Brain microvascular endothelial cell (primary cell): Measurements from ENCODE around the gene SPSB4.

ENCODE experiments used
- DNase-seq: peaks from one replicate; pipeline ENCODE4 v3.0.0-alpha.2; 2020
- H3K27ac ChIP-seq: fragments of 250-450 bp; sonication (Bioruptor Pico); 2 replicates; pipeline ENCODE4 v1.5.1; 2020; ENCODE audit warnings: mild to moderate bottlenecking, moderate library complexity
- H3K27me3 ChIP-seq: fragments of 250-450 bp; sonication (Bioruptor Pico); replicated peaks from 2 replicates; pipeline ENCODE4 v1.5.1; 2020; ENCODE audit warnings: mild to moderate bottlenecking
- H3K36me3 ChIP-seq: fragments of 250-450 bp; sonication (Bioruptor Pico); replicated peaks from 2 replicates; pipeline ENCODE4 v1.5.1; 2020; ENCODE audit warnings: mild to moderate bottlenecking
- H3K4me3 ChIP-seq: 2 replicates; pipeline ENCODE4 v1.5.1; 2011; ENCODE audit warnings: low read depth, mild to moderate bottlenecking, control low read depth, low read length, moderate library complexity
- CTCF ChIP-seq: IDR thresholded peaks from 2 replicates; pipeline ENCODE4 v1.5.1; 2011; ENCODE audit warnings: low read depth, mild to moderate bottlenecking, moderate library complexity, low read length, control low read depth, inconsistent platforms; ENCODE audit errors: missing control alignments
- in situ Hi-C: cut with HindIII; loops from 2 replicates; pipeline ENCODE4 v1.10.0; 2017; ENCODE audit warnings: low sequenced_read_pairs, low pct_ligation_motif_present

Gene SPSB4

GRCh38 chr3:141050576-141051442 lies at the start of gene SPSB4:
TSS of gene SPSB4 (plus strand) at chr3:141051347. CDS start at chr3:141066105, 14,758 bp downstream.
- TF ChIP-seq CTCF = peak; percentile 15
- in situ Hi-C loops = no loop called here
- H3K4me3 ChIP-seq = peak within 1 kb of the TSS; percentile 43

DNA sequence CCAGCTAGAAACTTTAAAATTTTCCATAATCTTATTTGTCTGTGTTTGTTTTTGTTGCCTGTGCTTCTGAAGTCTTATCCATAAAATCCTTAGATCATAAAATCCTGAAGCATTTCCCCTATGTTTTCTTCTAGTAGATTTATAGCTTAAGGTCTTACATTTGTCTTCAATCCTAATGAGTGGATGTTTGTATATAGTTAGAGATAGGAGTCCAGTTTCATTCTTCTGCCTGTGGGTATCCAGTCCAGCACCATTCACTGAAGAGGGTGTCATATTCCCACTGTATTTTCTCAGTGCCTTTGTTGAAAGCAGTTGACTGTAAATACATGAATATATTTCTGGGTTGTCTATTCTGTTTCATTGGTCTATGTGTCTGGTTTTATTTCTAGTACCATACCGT lies 44.8 kb upstream of the SPSB4 start:
- Histone ChIP-seq H3K4me3 (no peak overlapping the region), H3K36me3 (no peaks in the 10 kb centered on the region), H3K27me3 (no peaks in the 10 kb centered on the region), H3K27ac (no peak overlapping the region)
- no peak for DNase-seq
- TF ChIP-seq CTCF = no peak
- in situ Hi-C loops = no loop called here

More at GRCh38 chr3:141050576-141051442, at the start of gene SPSB4:
- Histone ChIP-seq H3K36me3 (no peaks in the 10 kb centered on the region), H3K27me3 (peaks cover 52% of the 10 kb centered on the region), H3K27ac (no peak within 1 kb of the TSS)
- peak; percentile 28 for DNase-seq

- in situ Hi-C loops = no loop called here
- TF ChIP-seq CTCF = no peak
- H3K27ac ChIP-seq = no peak overlapping the region
- no peaks in the 10 kb centered on the region for H3K36me3 ChIP-seq
- DNase-seq = no peak
- no peaks in the 10 kb centered on the region for H3K27me3 ChIP-seq
- H3K4me3 ChIP-seq = no peak overlapping the region
Observed at GRCh38 chr3:141009496-141009895, 41.7 kb upstream of the SPSB4 start.

- in situ Hi-C loops = no loop called here
- no peaks in the 10 kb centered on the region for H3K36me3 ChIP-seq
- H3K27me3 ChIP-seq = no peaks in the 10 kb centered on the region
- peak; percentile 97 for TF ChIP-seq CTCF
- peak; percentile 66 for DNase-seq
- no peak overlapping the region for H3K27ac ChIP-seq
- no peak overlapping the region for H3K4me3 ChIP-seq
Observed at GRCh38 chr3:141011232-141011996, 39.7 kb upstream of the SPSB4 start.

DNA sequence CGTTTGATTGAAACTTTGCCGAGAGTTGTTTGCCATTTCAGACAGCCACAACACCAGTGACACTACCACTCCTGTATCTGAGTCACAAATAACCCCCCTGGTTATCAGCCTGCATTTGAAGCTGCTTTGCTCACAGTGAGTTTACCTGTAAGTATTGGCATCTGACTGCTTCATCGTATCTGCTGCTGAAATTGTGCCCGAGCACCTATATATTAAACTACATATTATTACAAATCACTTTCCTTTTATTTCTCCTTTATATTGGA lies 39.2 kb upstream of the SPSB4 start:
- no peak for TF ChIP-seq CTCF
- no peak for DNase-seq
- Histone ChIP-seq H3K27me3 (no peaks in the 10 kb centered on the region), H3K27ac (no peak overlapping the region), H3K36me3 (no peaks in the 10 kb centered on the region), H3K4me3 (no peak overlapping the region)
- in situ Hi-C loops = no loop called here
